ENCODE data around the gene LRRC4C. TPM values are rescaled to one million over a fixed set of nuclear protein-coding genes. Genes with fewer than 3 reads are reported as not detected.
"Not testable (repeated sequence)": the region's sequence is repeated elsewhere in the genome, so short reads cannot be mapped to it uniquely, and the experiment has no call there.

Gene LRRC4C
- total RNA-seq, 4 donors from 2014 or later = 0.40 to 1.7 TPM; not detected in 2

DNA sequence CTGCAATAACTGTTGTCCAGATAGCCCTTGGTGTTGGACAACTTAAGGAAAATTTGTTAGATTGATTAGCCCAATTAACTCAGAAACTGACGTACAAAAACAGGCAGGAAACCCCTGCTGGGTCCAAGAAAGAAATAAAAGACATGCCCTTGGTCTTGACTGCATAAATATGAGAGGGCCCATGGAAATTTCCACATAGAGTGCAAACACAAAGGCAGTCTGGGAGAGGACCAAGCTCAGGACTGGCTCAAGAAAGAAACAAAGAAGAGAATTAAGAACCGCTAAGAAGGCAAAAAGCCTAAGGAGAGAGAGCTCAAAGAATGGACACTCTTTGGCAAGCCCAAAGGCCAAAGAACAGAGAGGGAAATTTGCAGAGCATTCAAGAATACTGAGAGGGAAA is 1243.9 kb downstream of the LRRC4C start:
- TF ChIP-seq, protein P1, sequence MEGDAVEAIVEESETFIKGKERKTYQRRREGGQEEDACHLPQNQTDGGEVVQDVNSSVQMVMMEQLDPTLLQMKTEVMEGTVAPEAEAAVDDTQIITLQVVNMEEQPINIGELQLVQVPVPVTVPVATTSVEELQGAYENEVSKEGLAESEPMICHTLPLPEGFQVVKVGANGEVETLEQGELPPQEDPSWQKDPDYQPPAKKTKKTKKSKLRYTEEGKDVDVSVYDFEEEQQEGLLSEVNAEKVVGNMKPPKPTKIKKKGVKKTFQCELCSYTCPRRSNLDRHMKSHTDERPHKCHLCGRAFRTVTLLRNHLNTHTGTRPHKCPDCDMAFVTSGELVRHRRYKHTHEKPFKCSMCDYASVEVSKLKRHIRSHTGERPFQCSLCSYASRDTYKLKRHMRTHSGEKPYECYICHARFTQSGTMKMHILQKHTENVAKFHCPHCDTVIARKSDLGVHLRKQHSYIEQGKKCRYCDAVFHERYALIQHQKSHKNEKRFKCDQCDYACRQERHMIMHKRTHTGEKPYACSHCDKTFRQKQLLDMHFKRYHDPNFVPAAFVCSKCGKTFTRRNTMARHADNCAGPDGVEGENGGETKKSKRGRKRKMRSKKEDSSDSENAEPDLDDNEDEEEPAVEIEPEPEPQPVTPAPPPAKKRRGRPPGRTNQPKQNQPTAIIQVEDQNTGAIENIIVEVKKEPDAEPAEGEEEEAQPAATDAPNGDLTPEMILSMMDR (IDR thresholded peaks at IDR 0.05) = no peak
- no peak for TF ChIP-seq POLR2A (IDR thresholded peaks at IDR 0.05)
- no peaks in the 10 kb centered on the region for H3K4me1 ChIP-seq
- no peaks in the 10 kb centered on the region for H3K36me3 ChIP-seq
- no peak for DNase-seq
- H3K27me3 ChIP-seq = no peaks in the 10 kb centered on the region
- H3K9me3 ChIP-seq = no peaks in the 10 kb centered on the region
- no peak overlapping the region for H3K27ac ChIP-seq
- H3K4me3 ChIP-seq = no peak overlapping the region

DNA sequence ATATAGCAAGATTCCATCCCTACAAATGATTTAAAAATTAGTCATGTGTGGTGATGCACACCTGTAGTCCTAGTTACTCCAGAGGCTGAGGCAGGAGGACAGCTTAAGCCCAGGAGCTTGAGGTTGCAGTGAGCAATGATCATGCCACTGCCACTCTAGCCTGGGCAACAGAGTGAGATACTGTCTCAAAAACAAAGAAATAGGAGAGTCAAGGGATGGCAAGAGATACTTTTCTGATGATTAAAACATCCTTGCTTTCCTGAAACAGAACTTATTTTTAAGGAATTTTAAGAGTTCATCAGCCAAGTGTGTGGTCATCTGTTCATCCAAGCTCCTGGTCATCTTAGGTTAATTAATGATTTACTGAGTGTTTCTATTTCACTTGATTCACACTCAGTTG is 1252.0 kb downstream of the LRRC4C start:
- DNase-seq = no peak
- no peak for TF ChIP-seq POLR2A (IDR thresholded peaks at IDR 0.05)
- TF ChIP-seq, protein P1 (IDR thresholded peaks at IDR 0.05) = no peak
- no peak overlapping the region for H3K27ac ChIP-seq
- H3K27me3 ChIP-seq = no peaks in the 10 kb centered on the region
- no peaks in the 10 kb centered on the region for H3K9me3 ChIP-seq
- H3K36me3 ChIP-seq = no peaks in the 10 kb centered on the region
- no peak overlapping the region for H3K4me3 ChIP-seq
- H3K4me1 ChIP-seq = no peaks in the 10 kb centered on the region

GRCh38 chr11:40204228-40204627 is 1255.2 kb downstream of the LRRC4C start:
- Histone ChIP-seq H3K27me3 (no peaks in the 10 kb centered on the region), H3K27ac (no peak overlapping the region), H3K4me3 (no peak overlapping the region), H3K36me3 (no peaks in the 10 kb centered on the region), H3K4me1 (no peaks in the 10 kb centered on the region), H3K9me3 (no peaks in the 10 kb centered on the region)
- TF ChIP-seq, protein P1 (IDR thresholded peaks at IDR 0.05) = no peak
- no peak for TF ChIP-seq POLR2A (IDR thresholded peaks at IDR 0.05)
- no peak for DNase-seq

DNA sequence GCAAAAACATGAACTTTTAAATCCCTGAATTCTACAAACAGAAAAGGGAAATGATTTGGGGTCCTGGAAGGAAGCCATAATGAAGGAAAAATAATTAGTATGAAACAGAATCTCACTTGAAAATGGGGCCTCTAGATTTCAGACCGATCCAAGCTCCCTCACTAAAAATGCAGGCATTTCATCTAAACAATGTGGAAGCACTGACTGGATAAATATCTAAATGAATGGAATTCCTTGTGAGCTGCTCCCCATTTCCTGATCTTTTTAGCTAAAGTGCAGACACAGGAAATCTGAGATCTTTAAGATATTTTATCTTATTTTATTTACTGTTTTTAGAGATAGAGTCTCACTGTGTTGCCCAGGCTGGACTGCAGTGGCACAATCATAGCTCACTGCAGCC is 1255.8 kb downstream of the LRRC4C start:
- Histone ChIP-seq H3K36me3 (no peaks in the 10 kb centered on the region), H3K27me3 (no peaks in the 10 kb centered on the region), H3K4me3 (no peak overlapping the region), H3K9me3 (no peaks in the 10 kb centered on the region), H3K4me1 (no peaks in the 10 kb centered on the region), H3K27ac (no peak overlapping the region)
- no peak for DNase-seq
- no peak for TF ChIP-seq POLR2A (IDR thresholded peaks at IDR 0.05)
- TF ChIP-seq, protein P1 (IDR thresholded peaks at IDR 0.05) = no peak

GRCh38 chr11:40202589-40203270 is 1256.7 kb downstream of the LRRC4C start:
- H3K27me3 ChIP-seq = no peaks in the 10 kb centered on the region
- H3K4me3 ChIP-seq = no peak overlapping the region
- H3K36me3 ChIP-seq = no peaks in the 10 kb centered on the region
- no peaks in the 10 kb centered on the region for H3K9me3 ChIP-seq
- TF ChIP-seq POLR2A (IDR thresholded peaks at IDR 0.05) = no peak
- TF ChIP-seq, protein P1 (IDR thresholded peaks at IDR 0.05) = no peak
- H3K27ac ChIP-seq = no peak overlapping the region
- DNase-seq = no peak
- no peaks in the 10 kb centered on the region for H3K4me1 ChIP-seq

- not testable (repeated sequence) for H3K27me3 ChIP-seq, DNase-seq, H3K36me3 ChIP-seq, H3K4me3 ChIP-seq, H3K27ac ChIP-seq, H3K9me3 ChIP-seq, H3K4me1 ChIP-seq
Observed at GRCh38 chr11:40192590-40192989, 1266.9 kb downstream of the LRRC4C start.

All from Peyer's patch (tissue), 4 donors.